Stimulated activated CD8-positive, alpha-beta memory T cell treated with anti-CD3 and anti-CD28 coated beads, Interleukin-12 subunit alpha, Interleukin-12 subunit beta, amount 100 ng/mL, for 24 hours (primary cell): Measurements from ENCODE around the gene ECE2.

Experiments used
- DNase-seq: peaks from one replicate; pipeline ENCODE4 v3.0.0-alpha.2; 2020; ENCODE audit errors: extremely low read depth

ECE2 gene

GRCh38 chr3:184275961-184276910 lies at the start of gene ECE2:
Gene ECE2, plus strand, starts transcription at chr3:184276022. Its CDS starts 132 bp downstream, at chr3:184276154.
- DNase-seq = no peak

- no peak for DNase-seq
Observed at GRCh38 chr3:184227481-184227935, 48.3 kb upstream of the ECE2 start.

- DNase-seq = no peak
Observed at GRCh38 chr3:184228376-184229137, 47.3 kb upstream of the ECE2 start.

- DNase-seq = peak; percentile 40
Observed at GRCh38 chr3:184229394-184230080, 46.3 kb upstream of the ECE2 start, which contains the start of gene VWA5B2. Gene VWA5B2, plus strand, starts transcription at chr3:184229585. Its CDS starts 944 bp downstream, at chr3:184230529.

GRCh38 chr3:184230081-184230602 lies 45.7 kb upstream of the ECE2 start:
- DNase-seq = no peak

GRCh38 chr3:184230603-184231528 lies 45.0 kb upstream of the ECE2 start:
- no peak for DNase-seq

GRCh38 chr3:184231671-184232070 lies 44.2 kb upstream of the ECE2 start:
- no peak for DNase-seq

- DNase-seq = no peak
Observed at GRCh38 chr3:184233127-184233843, 42.5 kb upstream of the ECE2 start.

GRCh38 chr3:184234224-184234623 lies 41.6 kb upstream of the ECE2 start:
- no peak for DNase-seq

- DNase-seq = no peak
Observed at GRCh38 chr3:184234671-184235380, 41.0 kb upstream of the ECE2 start.

- DNase-seq = no peak
Observed at GRCh38 chr3:184235381-184236032, 40.3 kb upstream of the ECE2 start.

- DNase-seq = no peak
Observed at GRCh38 chr3:184236033-184236410, 39.8 kb upstream of the ECE2 start.

- DNase-seq = no peak
Observed at GRCh38 chr3:184236636-184237035, 39.2 kb upstream of the ECE2 start.

GRCh38 chr3:184237211-184237610 lies 38.6 kb upstream of the ECE2 start:
- no peak for DNase-seq

- no peak for DNase-seq
Observed at GRCh38 chr3:184237807-184238206, 38.0 kb upstream of the ECE2 start.

GRCh38 chr3:184238246-184238818 lies 37.5 kb upstream of the ECE2 start:
- DNase-seq = no peak

- no peak for DNase-seq
Observed at GRCh38 chr3:184239221-184239620, 36.6 kb upstream of the ECE2 start.

GRCh38 chr3:184239708-184240107 lies 36.1 kb upstream of the ECE2 start:
- DNase-seq = no peak
